Ovary (tissue), 3 donors: ENCODE measurements around the gene PALLD.

Source experiments
- CTCF ChIP-seq, 3 donors: fragments of 450-650 bp in 2 of 3; fragments of 200-600 bp in 1 of 3; IDR thresholded peaks; one replicate each; pipeline versions ENCODE4 v1.5.1 to v1.8.0; 2016 to 2022; ENCODE audit warnings: antibody characterized with exemption in 3 of 3, mild to moderate bottlenecking in 1 of 3
- EP300 ChIP-seq: sonication (generic); formaldehyde crosslinking; IDR thresholded peaks from one replicate; pipeline ENCODE4 v1.6.1; 2017; ENCODE audit warnings: antibody characterized with exemption
- POLR2A ChIP-seq: fragments of 450-650 bp; IDR thresholded peaks from one replicate; pipeline ENCODE4 v1.6.1; 2017; ENCODE audit warnings: antibody characterized with exemption, mild to moderate bottlenecking, moderate library complexity
- donor health status: DM: no; HTN: no; CAD: no.

- no peak for TF ChIP-seq CTCF (IDR thresholded peaks at IDR 0.05)
- TF ChIP-seq POLR2A: no peak
- no peak for TF ChIP-seq EP300
Observed at GRCh38 chr4:168488869-168489274, 8.0 kb upstream of the PALLD start.
